NCI-H1436 (cell line): ENCODE data around the gene ACTR3.
A peak's percentile ranks its signal among the peaks of the same experiment; 100 is the strongest.

Experiments
- DNase-seq: peaks from one replicate; lab custom pipeline; 2025; lab: John Stamatoyannopoulos, UW

Gene ACTR3

GRCh38 chr2:113876503-113877387 lies 13.1 kb upstream of the ACTR3 start:
- DNase-seq: peak; percentile 39

- DNase-seq: no peak
Measured at GRCh38 chr2:113877711-113878598, 11.9 kb upstream of the ACTR3 start.

- DNase-seq: no peak
Measured at GRCh38 chr2:113878743-113879142, 11.1 kb upstream of the ACTR3 start.

- DNase-seq: no peak
Measured at GRCh38 chr2:113879457-113879856, 10.4 kb upstream of the ACTR3 start.

GRCh38 chr2:113886479-113887008 lies 3.3 kb upstream of the ACTR3 start:
- DNase-seq: no peak

GRCh38 chr2:113887009-113887792 lies 2.7 kb upstream of the ACTR3 start:
- no peak for DNase-seq

GRCh38 chr2:113888641-113889470 lies 1.0 kb upstream of the ACTR3 start:
- peak; percentile 46 for DNase-seq

GRCh38 chr2:113890253-113891235 lies 655 bp downstream of the ACTR3 start:
- no peak for DNase-seq

GRCh38 chr2:113891265-113891959 lies 1.5 kb downstream of the ACTR3 start:
- DNase-seq: no peak

GRCh38 chr2:113892004-113892710 lies 2.3 kb downstream of the ACTR3 start:
- no peak for DNase-seq

GRCh38 chr2:113894156-113894743 lies 4.4 kb downstream of the ACTR3 start:
- DNase-seq: no peak

- no peak for DNase-seq
Measured at GRCh38 chr2:113895301-113895700, 5.4 kb downstream of the ACTR3 start.

GRCh38 chr2:113895819-113896563 lies 6.1 kb downstream of the ACTR3 start:
- DNase-seq: no peak

GRCh38 chr2:113896791-113897190 lies 6.9 kb downstream of the ACTR3 start:
- no peak for DNase-seq

GRCh38 chr2:113898081-113898480 lies 8.2 kb downstream of the ACTR3 start:
- DNase-seq: no peak

- DNase-seq: no peak
Measured at GRCh38 chr2:113899166-113899565, 9.3 kb downstream of the ACTR3 start.

- DNase-seq: no peak
Measured at GRCh38 chr2:113901943-113902342, 12.1 kb downstream of the ACTR3 start.
